ENCODE measurements around the gene RPS6KA3.
A peak's percentile ranks its signal among the peaks of the same experiment; 100 is the strongest.

The RPS6KA3 gene

GRCh38 chrX:20266810-20267606 is at the start of gene RPS6KA3:
Gene RPS6KA3, minus strand, starts transcription at chrX:20266909. Its CDS starts 277 bp downstream, at chrX:20266632.
- Mint-ChIP-seq H3K4me1 (ENCODE audit: low read depth) (peaks cover 29% of the 10 kb centered on the region), H3K4me3 (peak within 1 kb of the TSS; percentile 96), H3K9me3 (no peaks in the 10 kb centered on the region), H3K36me3 (ENCODE audit: low read depth) (peaks cover 8% of the 10 kb centered on the region), H3K27ac (peak within 1 kb of the TSS; percentile 99), H3K27me3 (no peaks in the 10 kb centered on the region)

- Mint-ChIP-seq H3K4me3 (no peak overlapping the region), H3K4me1 (ENCODE audit: low read depth) (peaks cover 10% of the 10 kb centered on the region), H3K27me3 (no peaks in the 10 kb centered on the region), H3K9me3 (no peaks in the 10 kb centered on the region), H3K36me3 (ENCODE audit: low read depth) (no peaks in the 10 kb centered on the region), H3K27ac (no peak overlapping the region)
These were observed 48.4 kb upstream of the RPS6KA3 start for GRCh38 chrX:20315140-20315539.

GRCh38 chrX:20313899-20314298 is 47.2 kb upstream of the RPS6KA3 start:
- Mint-ChIP-seq H3K36me3 (ENCODE audit: low read depth) (no peaks in the 10 kb centered on the region), H3K27me3 (no peaks in the 10 kb centered on the region), H3K4me1 (ENCODE audit: low read depth) (peaks cover 10% of the 10 kb centered on the region), H3K4me3 (no peak overlapping the region), H3K27ac (no peak overlapping the region), H3K9me3 (no peaks in the 10 kb centered on the region)

GRCh38 chrX:20312018-20312417 is 45.3 kb upstream of the RPS6KA3 start:
- H3K4me3 Mint-ChIP-seq: no peak overlapping the region
- H3K4me1 Mint-ChIP-seq (ENCODE audit: low read depth): peaks cover 10% of the 10 kb centered on the region
- no peak overlapping the region for H3K27ac Mint-ChIP-seq
- H3K36me3 Mint-ChIP-seq (ENCODE audit: low read depth): no peaks in the 10 kb centered on the region
- H3K27me3 Mint-ChIP-seq: no peaks in the 10 kb centered on the region
- H3K9me3 Mint-ChIP-seq: no peaks in the 10 kb centered on the region

- Mint-ChIP-seq H3K9me3 (no peaks in the 10 kb centered on the region), H3K36me3 (ENCODE audit: low read depth) (no peaks in the 10 kb centered on the region), H3K27ac (no peak overlapping the region), H3K4me1 (ENCODE audit: low read depth) (peaks cover 10% of the 10 kb centered on the region), H3K4me3 (no peak overlapping the region), H3K27me3 (no peaks in the 10 kb centered on the region)
These were observed 44.8 kb upstream of the RPS6KA3 start for GRCh38 chrX:20311505-20311904.

- H3K4me1 Mint-ChIP-seq (ENCODE audit: low read depth): no peaks in the 10 kb centered on the region
- H3K4me3 Mint-ChIP-seq: no peak overlapping the region
- no peaks in the 10 kb centered on the region for H3K36me3 Mint-ChIP-seq (ENCODE audit: low read depth)
- H3K27ac Mint-ChIP-seq: no peak overlapping the region
- no peaks in the 10 kb centered on the region for H3K27me3 Mint-ChIP-seq
- no peaks in the 10 kb centered on the region for H3K9me3 Mint-ChIP-seq
These were observed 43.1 kb upstream of the RPS6KA3 start for GRCh38 chrX:20309806-20310205.

GRCh38 chrX:20306668-20307067 is 40.0 kb upstream of the RPS6KA3 start:
- Mint-ChIP-seq H3K4me3 (no peak overlapping the region), H3K27ac (no peak overlapping the region), H3K27me3 (no peaks in the 10 kb centered on the region), H3K36me3 (ENCODE audit: low read depth) (no peaks in the 10 kb centered on the region), H3K9me3 (no peaks in the 10 kb centered on the region), H3K4me1 (ENCODE audit: low read depth) (peaks cover 4% of the 10 kb centered on the region)

- Mint-ChIP-seq H3K9me3 (peaks cover 3% of the 10 kb centered on the region), H3K4me1 (ENCODE audit: low read depth) (peaks cover 4% of the 10 kb centered on the region), H3K4me3 (no peak overlapping the region), H3K36me3 (ENCODE audit: low read depth) (no peaks in the 10 kb centered on the region), H3K27ac (no peak overlapping the region), H3K27me3 (peaks cover 6% of the 10 kb centered on the region)
These were observed 34.1 kb upstream of the RPS6KA3 start for GRCh38 chrX:20300822-20301221.

- no peaks in the 10 kb centered on the region for H3K36me3 Mint-ChIP-seq (ENCODE audit: low read depth)
These were observed 28.2 kb upstream of the RPS6KA3 start for GRCh38 chrX:20294957-20295356.

GRCh38 chrX:20294284-20294683 is 27.6 kb upstream of the RPS6KA3 start:
- no peaks in the 10 kb centered on the region for H3K36me3 Mint-ChIP-seq (ENCODE audit: low read depth)
- peaks cover 3% of the 10 kb centered on the region for H3K9me3 Mint-ChIP-seq
- no peaks in the 10 kb centered on the region for H3K4me1 Mint-ChIP-seq (ENCODE audit: low read depth)
- no peak overlapping the region for H3K4me3 Mint-ChIP-seq
- H3K27me3 Mint-ChIP-seq: peaks cover 6% of the 10 kb centered on the region
- H3K27ac Mint-ChIP-seq: no peak overlapping the region

More at GRCh38 chrX:20294957-20295356, 28.2 kb upstream of the RPS6KA3 start:
- Mint-ChIP-seq H3K4me3 (no peak overlapping the region), H3K9me3 (peaks cover 3% of the 10 kb centered on the region), H3K27me3 (peaks cover 6% of the 10 kb centered on the region), H3K27ac (no peak overlapping the region), H3K4me1 (ENCODE audit: low read depth) (no peaks in the 10 kb centered on the region)

- peaks cover 8% of the 10 kb centered on the region for H3K9me3 Mint-ChIP-seq
- no peaks in the 10 kb centered on the region for H3K4me1 Mint-ChIP-seq (ENCODE audit: low read depth)
- H3K36me3 Mint-ChIP-seq (ENCODE audit: low read depth): no peaks in the 10 kb centered on the region
- H3K27me3 Mint-ChIP-seq: no peaks in the 10 kb centered on the region
- H3K27ac Mint-ChIP-seq: no peak overlapping the region
- no peak overlapping the region for H3K4me3 Mint-ChIP-seq
These were observed 18.8 kb upstream of the RPS6KA3 start for GRCh38 chrX:20285511-20285910.

- H3K27ac Mint-ChIP-seq: no peak overlapping the region
- no peaks in the 10 kb centered on the region for H3K4me1 Mint-ChIP-seq (ENCODE audit: low read depth)
- H3K36me3 Mint-ChIP-seq (ENCODE audit: low read depth): no peaks in the 10 kb centered on the region
- no peak overlapping the region for H3K4me3 Mint-ChIP-seq
- H3K9me3 Mint-ChIP-seq: peaks cover 8% of the 10 kb centered on the region
- H3K27me3 Mint-ChIP-seq: no peaks in the 10 kb centered on the region
These were observed 18.3 kb upstream of the RPS6KA3 start for GRCh38 chrX:20284992-20285391.

- Mint-ChIP-seq H3K4me3 (no peak overlapping the region), H3K36me3 (ENCODE audit: low read depth) (no peaks in the 10 kb centered on the region), H3K27me3 (no peaks in the 10 kb centered on the region), H3K27ac (no peak overlapping the region), H3K9me3 (peaks cover 8% of the 10 kb centered on the region), H3K4me1 (ENCODE audit: low read depth) (no peaks in the 10 kb centered on the region)
These were observed 17.7 kb upstream of the RPS6KA3 start for GRCh38 chrX:20284444-20284843.

- no peaks in the 10 kb centered on the region for H3K9me3 Mint-ChIP-seq
- H3K27ac Mint-ChIP-seq: no peak overlapping the region
- no peaks in the 10 kb centered on the region for H3K36me3 Mint-ChIP-seq (ENCODE audit: low read depth)
- no peak overlapping the region for H3K4me3 Mint-ChIP-seq
- no peaks in the 10 kb centered on the region for H3K27me3 Mint-ChIP-seq
- no peaks in the 10 kb centered on the region for H3K4me1 Mint-ChIP-seq (ENCODE audit: low read depth)
These were observed 14.2 kb upstream of the RPS6KA3 start for GRCh38 chrX:20280938-20281337.

- peaks cover 3% of the 10 kb centered on the region for H3K4me1 Mint-ChIP-seq (ENCODE audit: low read depth)
- no peaks in the 10 kb centered on the region for H3K9me3 Mint-ChIP-seq
- H3K36me3 Mint-ChIP-seq (ENCODE audit: low read depth): no peaks in the 10 kb centered on the region
- no peak overlapping the region for H3K27ac Mint-ChIP-seq
- H3K27me3 Mint-ChIP-seq: no peaks in the 10 kb centered on the region
- H3K4me3 Mint-ChIP-seq: no peak overlapping the region
These were observed 7.4 kb upstream of the RPS6KA3 start for GRCh38 chrX:20274121-20274520.

- Mint-ChIP-seq H3K27ac (no peak overlapping the region), H3K4me1 (ENCODE audit: low read depth) (peaks cover 3% of the 10 kb centered on the region), H3K4me3 (no peak overlapping the region), H3K36me3 (ENCODE audit: low read depth) (no peaks in the 10 kb centered on the region), H3K9me3 (no peaks in the 10 kb centered on the region), H3K27me3 (no peaks in the 10 kb centered on the region)
These were observed 5.0 kb upstream of the RPS6KA3 start for GRCh38 chrX:20271730-20272129.
